GM10248 (cell line): ENCODE measurements around the gene PHF20.

Experiments
- CTCF ChIA-PET: fragments of 300-600 bp; sonication (Branson Sonifier 250); formaldehyde crosslinking; extraction: SDS; loops from one replicate; lab custom pipeline; 2021; ENCODE audit warnings: antibody characterized with exemption; lab: Yijun Ruan, JAX
- POLR2A ChIA-PET: fragments of 350-650 bp; sonication (Branson Sonifier 250); formaldehyde crosslinking; extraction: SDS; loops from one replicate; lab custom pipeline; 2020; ENCODE audit warnings: antibody characterized with exemption; lab: Yijun Ruan, JAX
- DNase-seq: peaks from one replicate; pipeline ENCODE4 v3.0.0; 2012; ENCODE audit errors: extremely low spot score
- TF ChIP-seq, protein P1 (sequence below): IDR thresholded peaks from 2 replicates; pipeline ENCODE4 v1.5.1; 2012; ENCODE audit warnings: mild to moderate bottlenecking, low read depth; ENCODE audit errors: extremely low read depth, missing control alignments, control extremely low read depth

PHF20 gene

DNA sequence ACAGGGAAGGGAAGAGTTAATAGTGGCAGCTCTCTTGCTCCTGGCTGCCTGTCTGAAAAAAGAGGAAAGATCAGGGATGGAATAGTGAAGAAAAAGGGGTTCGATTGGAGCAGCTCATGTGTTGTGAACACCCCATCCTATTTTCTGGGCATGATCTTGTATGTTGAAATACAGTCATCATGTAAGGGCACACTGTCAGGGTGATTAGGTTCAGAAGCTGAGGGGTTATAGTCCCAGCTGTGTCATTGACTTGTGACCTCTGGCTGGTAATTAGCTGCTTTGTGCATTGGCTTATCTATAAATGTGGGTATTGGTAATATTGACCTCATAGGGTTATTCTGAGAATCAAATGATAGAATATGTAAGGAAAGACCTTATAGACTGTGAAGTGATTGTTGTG is 30.1 kb downstream of the PHF20 start:
- TF ChIP-seq, protein P1, sequence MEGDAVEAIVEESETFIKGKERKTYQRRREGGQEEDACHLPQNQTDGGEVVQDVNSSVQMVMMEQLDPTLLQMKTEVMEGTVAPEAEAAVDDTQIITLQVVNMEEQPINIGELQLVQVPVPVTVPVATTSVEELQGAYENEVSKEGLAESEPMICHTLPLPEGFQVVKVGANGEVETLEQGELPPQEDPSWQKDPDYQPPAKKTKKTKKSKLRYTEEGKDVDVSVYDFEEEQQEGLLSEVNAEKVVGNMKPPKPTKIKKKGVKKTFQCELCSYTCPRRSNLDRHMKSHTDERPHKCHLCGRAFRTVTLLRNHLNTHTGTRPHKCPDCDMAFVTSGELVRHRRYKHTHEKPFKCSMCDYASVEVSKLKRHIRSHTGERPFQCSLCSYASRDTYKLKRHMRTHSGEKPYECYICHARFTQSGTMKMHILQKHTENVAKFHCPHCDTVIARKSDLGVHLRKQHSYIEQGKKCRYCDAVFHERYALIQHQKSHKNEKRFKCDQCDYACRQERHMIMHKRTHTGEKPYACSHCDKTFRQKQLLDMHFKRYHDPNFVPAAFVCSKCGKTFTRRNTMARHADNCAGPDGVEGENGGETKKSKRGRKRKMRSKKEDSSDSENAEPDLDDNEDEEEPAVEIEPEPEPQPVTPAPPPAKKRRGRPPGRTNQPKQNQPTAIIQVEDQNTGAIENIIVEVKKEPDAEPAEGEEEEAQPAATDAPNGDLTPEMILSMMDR: no peak
- DNase-seq: no peak
- POLR2A ChIA-PET: no interaction called here
- CTCF ChIA-PET: interaction anchor here (1.4 to 1.6 kb wide), 2 partner anchors 11 to 48 kb away, joined by 3 to 4 read pairs; no protein-coding TSS in a partner anchor

DNA sequence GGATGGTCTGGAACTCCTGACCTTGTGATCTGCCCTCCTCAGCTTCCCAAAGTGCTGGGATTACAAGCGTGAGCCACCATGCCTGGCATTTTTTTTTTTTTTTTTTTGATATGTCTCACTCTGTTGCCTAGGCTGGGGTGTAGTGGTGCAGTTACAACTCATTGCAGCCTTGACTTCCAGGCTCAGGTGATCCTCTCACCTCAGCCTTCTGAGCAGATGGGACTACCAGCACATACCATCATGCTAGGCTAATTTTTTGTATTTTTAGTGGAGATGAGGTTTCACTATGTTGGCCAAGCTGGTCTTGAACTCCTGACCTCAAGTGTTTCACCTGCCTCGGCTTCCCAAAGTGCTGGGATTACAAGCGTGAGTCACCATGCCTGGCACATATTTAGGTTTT is 34.3 kb downstream of the PHF20 start:
- POLR2A ChIA-PET: no interaction called here
- TF ChIP-seq, protein P1: no peak
- DNase-seq: no peak
- CTCF ChIA-PET: no interaction called here

DNA sequence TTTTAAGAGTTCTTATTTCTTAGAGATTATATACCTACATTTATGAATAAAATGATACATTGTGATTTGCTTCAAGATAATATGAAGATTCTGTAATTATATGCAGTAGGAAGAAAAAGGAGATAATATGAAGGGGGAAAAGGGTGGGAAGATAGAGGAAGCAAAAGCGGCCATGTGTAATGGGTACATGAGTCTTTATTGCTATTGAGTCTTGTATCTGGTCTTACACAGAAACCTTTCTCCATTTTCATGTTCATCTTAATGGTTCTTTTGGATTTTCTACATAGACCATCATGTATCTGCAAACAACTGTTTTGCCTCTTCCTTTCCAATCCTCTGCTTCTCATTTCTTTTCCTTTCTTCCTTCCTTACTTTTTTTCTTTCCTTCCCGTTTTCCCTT is 36.1 kb downstream of the PHF20 start:
- CTCF ChIA-PET: no interaction called here
- TF ChIP-seq, protein P1: no peak
- no peak for DNase-seq
- POLR2A ChIA-PET: no interaction called here

DNA sequence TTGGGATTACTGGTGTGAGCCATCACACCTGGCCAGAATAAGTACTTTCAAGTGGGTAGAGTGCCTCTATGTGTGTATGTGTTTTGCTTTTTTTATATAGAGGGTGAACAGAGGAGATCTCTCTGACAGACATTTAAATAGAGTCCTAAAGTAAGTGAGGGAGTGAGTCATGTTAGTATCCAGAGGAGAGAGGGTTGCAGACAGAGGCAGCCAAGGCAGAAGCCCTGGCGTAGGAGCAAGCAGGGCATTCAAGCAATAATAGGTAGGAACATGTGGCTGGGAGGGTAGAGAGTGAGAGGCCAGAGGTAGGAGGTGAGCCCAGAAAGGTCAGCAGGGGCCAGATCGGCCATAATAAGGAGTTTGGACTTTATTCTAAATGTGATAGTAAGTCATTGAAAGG is 48.9 kb downstream of the PHF20 start:
- POLR2A ChIA-PET: no interaction called here
- DNase-seq: no peak
- TF ChIP-seq, protein P1: no peak
- CTCF ChIA-PET: no interaction called here

DNA sequence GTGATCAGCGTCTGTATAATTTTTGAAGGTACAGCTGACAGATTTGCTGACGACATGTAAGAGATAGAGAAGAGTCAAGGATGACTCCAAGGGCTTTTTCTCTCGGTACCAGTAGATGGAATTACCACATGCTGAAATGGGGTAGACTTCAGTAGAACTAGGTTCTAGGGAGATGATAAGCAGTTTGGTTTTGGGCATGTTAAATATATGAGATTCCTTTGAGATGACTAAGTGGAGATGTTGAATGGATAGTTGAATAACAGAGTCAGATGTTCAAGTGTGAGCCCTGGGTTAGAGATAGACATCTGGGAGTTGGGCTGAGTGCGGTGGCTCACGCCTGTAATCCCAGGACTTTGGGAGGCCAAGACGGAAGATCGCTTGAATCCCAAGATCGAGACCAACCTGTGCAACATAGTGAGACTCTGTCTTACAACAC is 50.0 kb downstream of the PHF20 start:
- DNase-seq: no peak
- ChIA-PET POLR2A (no interaction called here), CTCF (no interaction called here)
- TF ChIP-seq, protein P1: no peak

DNA sequence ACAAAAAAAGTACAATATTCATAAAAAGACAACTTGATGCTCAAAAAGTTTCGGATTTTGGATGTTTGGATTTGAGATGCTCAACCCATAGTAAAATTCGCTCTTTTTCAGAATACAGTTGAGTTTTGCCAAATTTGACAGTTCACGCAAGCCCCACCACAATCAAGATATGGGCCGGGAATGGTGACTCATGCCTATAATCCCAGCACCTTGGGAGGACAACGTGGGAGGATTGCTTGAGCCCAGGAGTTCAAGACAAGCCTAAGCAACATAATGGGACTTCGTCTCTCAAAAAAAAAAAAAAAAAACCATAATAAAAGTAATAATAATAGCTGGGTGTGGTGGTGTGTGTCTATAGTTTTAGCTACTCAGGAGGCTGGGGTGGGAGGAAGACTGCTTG is 51.3 kb downstream of the PHF20 start:
- POLR2A ChIA-PET: interaction anchor here (0.6 kb wide), 1 partner anchor 283 kb away, joined by 4 read pairs; no protein-coding TSS in a partner anchor
- TF ChIP-seq, protein P1: no peak
- DNase-seq: no peak
- CTCF ChIA-PET: interaction anchor here (0.9 kb wide), 1 partner anchor 13 kb away, joined by 3 read pairs; no protein-coding TSS in a partner anchor
